Measurements from ENCODE around the gene SPATS2.

GRCh38 chr12:49442915-49443314, 75.7 kb downstream of the SPATS2 start:
- TF ChIP-seq ZNF416 (tag by site-specific recombination; IDR thresholded peaks at IDR 0.05) (no peak), KLF10 (tag by site-specific recombination; IDR thresholded peaks at IDR 0.05) (no peak), ZNF184 (tag by site-specific recombination; IDR thresholded peaks at IDR 0.05) (no peak), ZNF350 (tag by site-specific recombination; IDR thresholded peaks at IDR 0.05) (no peak), KLF1 (tag by site-specific recombination; IDR thresholded peaks at IDR 0.05) (no peak), SP2 (tag by site-specific recombination; IDR thresholded peaks at IDR 0.05) (no peak), KLF8 (tag by site-specific recombination; IDR thresholded peaks at IDR 0.05) (no peak)
- TF ChIP-seq, protein P1, sequence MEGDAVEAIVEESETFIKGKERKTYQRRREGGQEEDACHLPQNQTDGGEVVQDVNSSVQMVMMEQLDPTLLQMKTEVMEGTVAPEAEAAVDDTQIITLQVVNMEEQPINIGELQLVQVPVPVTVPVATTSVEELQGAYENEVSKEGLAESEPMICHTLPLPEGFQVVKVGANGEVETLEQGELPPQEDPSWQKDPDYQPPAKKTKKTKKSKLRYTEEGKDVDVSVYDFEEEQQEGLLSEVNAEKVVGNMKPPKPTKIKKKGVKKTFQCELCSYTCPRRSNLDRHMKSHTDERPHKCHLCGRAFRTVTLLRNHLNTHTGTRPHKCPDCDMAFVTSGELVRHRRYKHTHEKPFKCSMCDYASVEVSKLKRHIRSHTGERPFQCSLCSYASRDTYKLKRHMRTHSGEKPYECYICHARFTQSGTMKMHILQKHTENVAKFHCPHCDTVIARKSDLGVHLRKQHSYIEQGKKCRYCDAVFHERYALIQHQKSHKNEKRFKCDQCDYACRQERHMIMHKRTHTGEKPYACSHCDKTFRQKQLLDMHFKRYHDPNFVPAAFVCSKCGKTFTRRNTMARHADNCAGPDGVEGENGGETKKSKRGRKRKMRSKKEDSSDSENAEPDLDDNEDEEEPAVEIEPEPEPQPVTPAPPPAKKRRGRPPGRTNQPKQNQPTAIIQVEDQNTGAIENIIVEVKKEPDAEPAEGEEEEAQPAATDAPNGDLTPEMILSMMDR (tag by site-specific recombination; IDR thresholded peaks at IDR 0.05) = no peak
- TF ChIP-seq, protein P2, sequence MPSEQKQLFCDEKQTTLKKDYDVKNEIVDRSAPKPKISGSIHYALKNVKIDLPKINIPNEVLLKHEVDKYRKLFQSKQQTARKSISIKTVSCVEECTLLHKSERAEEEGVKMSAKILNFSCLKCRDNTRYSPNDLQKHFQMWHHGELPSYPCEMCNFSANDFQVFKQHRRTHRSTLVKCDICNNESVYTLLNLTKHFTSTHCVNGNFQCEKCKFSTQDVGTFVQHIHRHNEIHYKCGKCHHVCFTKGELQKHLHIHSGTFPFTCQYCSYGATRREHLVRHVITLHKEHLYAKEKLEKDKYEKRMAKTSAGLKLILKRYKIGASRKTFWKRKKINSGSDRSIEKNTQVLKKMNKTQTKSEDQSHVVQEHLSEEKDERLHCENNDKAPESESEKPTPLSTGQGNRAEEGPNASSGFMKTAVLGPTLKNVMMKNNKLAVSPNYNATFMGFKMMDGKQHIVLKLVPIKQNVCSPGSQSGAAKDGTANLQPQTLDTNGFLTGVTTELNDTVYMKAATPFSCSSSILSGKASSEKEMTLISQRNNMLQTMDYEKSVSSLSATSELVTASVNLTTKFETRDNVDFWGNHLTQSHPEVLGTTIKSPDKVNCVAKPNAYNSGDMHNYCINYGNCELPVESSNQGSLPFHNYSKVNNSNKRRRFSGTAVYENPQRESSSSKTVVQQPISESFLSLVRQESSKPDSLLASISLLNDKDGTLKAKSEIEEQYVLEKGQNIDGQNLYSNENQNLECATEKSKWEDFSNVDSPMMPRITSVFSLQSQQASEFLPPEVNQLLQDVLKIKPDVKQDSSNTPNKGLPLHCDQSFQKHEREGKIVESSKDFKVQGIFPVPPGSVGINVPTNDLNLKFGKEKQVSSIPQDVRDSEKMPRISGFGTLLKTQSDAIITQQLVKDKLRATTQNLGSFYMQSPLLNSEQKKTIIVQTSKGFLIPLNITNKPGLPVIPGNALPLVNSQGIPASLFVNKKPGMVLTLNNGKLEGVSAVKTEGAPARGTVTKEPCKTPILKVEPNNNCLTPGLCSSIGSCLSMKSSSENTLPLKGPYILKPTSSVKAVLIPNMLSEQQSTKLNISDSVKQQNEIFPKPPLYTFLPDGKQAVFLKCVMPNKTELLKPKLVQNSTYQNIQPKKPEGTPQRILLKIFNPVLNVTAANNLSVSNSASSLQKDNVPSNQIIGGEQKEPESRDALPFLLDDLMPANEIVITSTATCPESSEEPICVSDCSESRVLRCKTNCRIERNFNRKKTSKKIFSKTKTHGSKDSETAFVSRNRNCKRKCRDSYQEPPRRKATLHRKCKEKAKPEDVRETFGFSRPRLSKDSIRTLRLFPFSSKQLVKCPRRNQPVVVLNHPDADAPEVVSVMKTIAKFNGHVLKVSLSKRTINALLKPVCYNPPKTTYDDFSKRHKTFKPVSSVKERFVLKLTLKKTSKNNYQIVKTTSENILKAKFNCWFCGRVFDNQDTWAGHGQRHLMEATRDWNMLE (tag by site-specific recombination; conservative IDR thresholded peaks at IDR 0.05; ENCODE audit: low read depth) = no peak
- TF ChIP-seq, protein P3, sequence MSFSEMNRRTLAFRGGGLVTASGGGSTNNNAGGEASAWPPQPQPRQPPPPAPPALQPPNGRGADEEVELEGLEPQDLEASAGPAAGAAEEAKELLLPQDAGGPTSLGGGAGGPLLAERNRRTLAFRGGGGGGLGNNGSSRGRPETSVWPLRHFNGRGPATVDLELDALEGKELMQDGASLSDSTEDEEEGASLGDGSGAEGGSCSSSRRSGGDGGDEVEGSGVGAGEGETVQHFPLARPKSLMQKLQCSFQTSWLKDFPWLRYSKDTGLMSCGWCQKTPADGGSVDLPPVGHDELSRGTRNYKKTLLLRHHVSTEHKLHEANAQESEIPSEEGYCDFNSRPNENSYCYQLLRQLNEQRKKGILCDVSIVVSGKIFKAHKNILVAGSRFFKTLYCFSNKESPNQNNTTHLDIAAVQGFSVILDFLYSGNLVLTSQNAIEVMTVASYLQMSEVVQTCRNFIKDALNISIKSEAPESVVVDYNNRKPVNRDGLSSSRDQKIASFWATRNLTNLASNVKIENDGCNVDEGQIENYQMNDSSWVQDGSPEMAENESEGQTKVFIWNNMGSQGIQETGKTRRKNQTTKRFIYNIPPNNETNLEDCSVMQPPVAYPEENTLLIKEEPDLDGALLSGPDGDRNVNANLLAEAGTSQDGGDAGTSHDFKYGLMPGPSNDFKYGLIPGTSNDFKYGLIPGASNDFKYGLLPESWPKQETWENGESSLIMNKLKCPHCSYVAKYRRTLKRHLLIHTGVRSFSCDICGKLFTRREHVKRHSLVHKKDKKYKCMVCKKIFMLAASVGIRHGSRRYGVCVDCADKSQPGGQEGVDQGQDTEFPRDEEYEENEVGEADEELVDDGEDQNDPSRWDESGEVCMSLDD (tag by site-specific recombination; IDR thresholded peaks at IDR 0.05) = no peak
